Osteoblast (primary cell): ENCODE data around the gene ZNF500. TPM values are rescaled to one million over a fixed set of nuclear protein-coding genes. Genes with fewer than 3 reads are reported as not detected.

Experiments used
- DNase-seq: peaks from one replicate; pipeline ENCODE4 v3.0.0; 2011; ENCODE audit warnings: low spot score, mixed read lengths; ENCODE audit not compliant: insufficient read length; ENCODE audit errors: missing footprints
- H2AFZ ChIP-seq: 2 replicates; pipeline ENCODE4 v1.6.0; 2011; ENCODE audit warnings: mild to moderate bottlenecking, low read length
- H3K27ac ChIP-seq: 2 replicates; pipeline ENCODE4 v1.5.1; 2011; ENCODE audit warnings: mild to moderate bottlenecking, low read depth, low read length, moderate library complexity
- H3K27me3 ChIP-seq: 2 replicates; pipeline ENCODE4 v1.6.0; 2012; ENCODE audit warnings: mild to moderate bottlenecking, control low read depth, inconsistent platforms, low read length, moderate library complexity; ENCODE audit not compliant: insufficient read depth
- H3K36me3 ChIP-seq: 2 replicates; pipeline ENCODE4 v1.5.1; 2011; ENCODE audit warnings: mild to moderate bottlenecking, low read length, control low read depth, moderate library complexity; ENCODE audit not compliant: insufficient read depth
- H3K4me1 ChIP-seq: 2 replicates; pipeline ENCODE4 v1.5.1; 2011; ENCODE audit warnings: mild to moderate bottlenecking, low read length, control low read depth, moderate library complexity; ENCODE audit not compliant: insufficient read depth
- H3K4me2 ChIP-seq: 2 replicates; pipeline ENCODE4 v1.6.0; 2011; ENCODE audit warnings: mild to moderate bottlenecking, low read length; ENCODE audit not compliant: insufficient read depth
- H3K4me3 ChIP-seq: fragments of 200-600 bp; sonication (generic); 3 replicates; pipeline ENCODE4 v1.5.1; 2012; ENCODE audit warnings: mild to moderate bottlenecking, low read length, inconsistent platforms; ENCODE audit not compliant: insufficient read depth
- H3K79me2 ChIP-seq: 2 replicates; pipeline ENCODE4 v1.6.0; 2012; ENCODE audit warnings: mild to moderate bottlenecking, low read length, control low read depth, inconsistent platforms; ENCODE audit not compliant: insufficient read depth
- H3K9me3 ChIP-seq: 2 replicates; pipeline ENCODE4 v1.5.1; 2011; ENCODE audit warnings: low read depth, low read length, control low read depth
- H4K20me1 ChIP-seq: 2 replicates; pipeline ENCODE4 v1.6.0; 2012; ENCODE audit warnings: mild to moderate bottlenecking, low read length, control low read depth; ENCODE audit not compliant: insufficient read depth
- CTCF ChIP-seq: IDR thresholded peaks from 2 replicates; pipeline ENCODE4 v1.5.1; 2011; ENCODE audit warnings: mild to moderate bottlenecking, low read depth, low read length, moderate library complexity; ENCODE audit errors: extremely low read depth
- total RNA-seq: library from RNA; depleted of rRNA; stranded (reverse); fragments of >200 nt; gene quantifications from 2 replicates; pipeline ENCODE4 v1.2.3, GENCODE V29; 2012

The ZNF500 gene
- total RNA-seq, 1 donor = 14.5 TPM

GRCh38 chr16:4813251-4814003, 46.5 kb upstream of the ZNF500 start:
- H3K36me3 ChIP-seq = peaks cover 71% of the 10 kb centered on the region
- no peaks in the 10 kb centered on the region for H3K27me3 ChIP-seq
- no peaks in the 10 kb centered on the region for H3K9me3 ChIP-seq
- DNase-seq = no peak
- no peak overlapping the region for H2AFZ ChIP-seq
- H3K4me2 ChIP-seq = no peak overlapping the region
- H3K4me1 ChIP-seq = no peaks in the 10 kb centered on the region
- no peak for TF ChIP-seq CTCF
- no peaks in the 10 kb centered on the region for H4K20me1 ChIP-seq
- no peak overlapping the region for H3K4me3 ChIP-seq
- H3K27ac ChIP-seq = no peak overlapping the region
- no peaks in the 10 kb centered on the region for H3K79me2 ChIP-seq

- TF ChIP-seq CTCF = no peak
- no peak for DNase-seq
- no peaks in the 10 kb centered on the region for H3K79me2 ChIP-seq
- no peak overlapping the region for H2AFZ ChIP-seq
- no peak overlapping the region for H3K27ac ChIP-seq
- peaks cover 77% of the 10 kb centered on the region for H3K36me3 ChIP-seq
- no peaks in the 10 kb centered on the region for H3K27me3 ChIP-seq
- H3K4me2 ChIP-seq = no peak overlapping the region
- H3K9me3 ChIP-seq = no peaks in the 10 kb centered on the region
- H3K4me3 ChIP-seq = no peak overlapping the region
- no peaks in the 10 kb centered on the region for H4K20me1 ChIP-seq
- H3K4me1 ChIP-seq = no peaks in the 10 kb centered on the region
These were observed 44.8 kb upstream of the ZNF500 start for GRCh38 chr16:4811773-4812172.

- H3K9me3 ChIP-seq = no peaks in the 10 kb centered on the region
- TF ChIP-seq CTCF = no peak
- no peaks in the 10 kb centered on the region for H3K27me3 ChIP-seq
- no peaks in the 10 kb centered on the region for H3K4me1 ChIP-seq
- no peak overlapping the region for H3K27ac ChIP-seq
- no peaks in the 10 kb centered on the region for H4K20me1 ChIP-seq
- H2AFZ ChIP-seq = no peak overlapping the region
- no peak overlapping the region for H3K4me2 ChIP-seq
- no peak overlapping the region for H3K4me3 ChIP-seq
- peaks cover 79% of the 10 kb centered on the region for H3K36me3 ChIP-seq
- H3K79me2 ChIP-seq = no peaks in the 10 kb centered on the region
- peak; percentile 25 for DNase-seq
These were observed 44.3 kb upstream of the ZNF500 start for GRCh38 chr16:4811242-4811641.

GRCh38 chr16:4806280-4806679, 39.3 kb upstream of the ZNF500 start:
- H2AFZ ChIP-seq = no peak overlapping the region
- H4K20me1 ChIP-seq = no peaks in the 10 kb centered on the region
- no peaks in the 10 kb centered on the region for H3K27me3 ChIP-seq
- H3K36me3 ChIP-seq = peaks cover 44% of the 10 kb centered on the region
- TF ChIP-seq CTCF = no peak
- no peaks in the 10 kb centered on the region for H3K9me3 ChIP-seq
- no peak overlapping the region for H3K4me3 ChIP-seq
- no peaks in the 10 kb centered on the region for H3K79me2 ChIP-seq
- H3K4me1 ChIP-seq = peaks cover 11% of the 10 kb centered on the region
- no peak overlapping the region for H3K4me2 ChIP-seq
- H3K27ac ChIP-seq = no peak overlapping the region
- DNase-seq = peak; percentile 4
